SK-N-SH (cell line): ENCODE measurements around the gene KRT84. TPM values are rescaled to one million over a fixed set of nuclear protein-coding genes. Genes with fewer than 3 reads are reported as not detected.

Experiments
- CTCF ChIA-PET: fragments of 300-600, 350-600 bp; formaldehyde crosslinking; extraction: SDS; loops from one replicate; lab custom pipeline; 2021; lab: Yijun Ruan, JAX
- POLR2A ChIA-PET: fragments of 350-600 bp; sonication (Branson Sonifier 250); formaldehyde crosslinking; extraction: SDS; loops from one replicate; lab custom pipeline; 2020; ENCODE audit warnings: antibody characterized with exemption, inconsistent platforms; lab: Yijun Ruan, JAX
- DNase-seq: peaks from one replicate; pipeline ENCODE4 v3.0.0; 2012
- H2AFZ ChIP-seq: fragments of 200-600 bp; sonication (generic); 2 replicates; pipeline ENCODE4 v1.8.1; 2016; ENCODE audit warnings: antibody characterized with exemption, mild to moderate bottlenecking, low read depth
- H3F3A ChIP-seq: fragments of 200-600 bp; sonication (generic); replicated peaks from 2 replicates; pipeline ENCODE3; 2016; ENCODE audit warnings: antibody characterized with exemption, mild to moderate bottlenecking; ENCODE audit not compliant: insufficient read depth
- H3K27ac ChIP-seq, 2 experiments: fragments of 200-500 bp in 1 of 2; fragments of 200-600 bp in 1 of 2; sonication (Bioruptor generic) in 1 of 2; sonication (generic), shearing (Covaris generic) in 1 of 2; 2 replicates each; pipeline versions ENCODE4 v1.5.1 to v1.6.1; 2014 to 2016; ENCODE audit warnings: low read depth in 2 of 2, inconsistent platforms in 1 of 2, low read length in 1 of 2, mild to moderate bottlenecking in 1 of 2, mixed read lengths in 1 of 2
- H3K27me3 ChIP-seq: fragments of 200-600 bp; sonication (generic), shearing (Covaris generic); 2 replicates; pipeline ENCODE4 v1.6.1; 2016; ENCODE audit warnings: mixed run types; ENCODE audit not compliant: insufficient read depth
- H3K36me3 ChIP-seq, 2 experiments: fragments of 200-500 bp in 1 of 2; fragments of 200-600 bp in 1 of 2; sonication (Bioruptor generic) in 1 of 2; sonication (generic) in 1 of 2; replicated peaks in 1 of 2; 2 replicates each; pipeline versions ENCODE3 to v1.5.1; 2014 to 2016; ENCODE audit warnings: low read length in 1 of 2, mild to moderate bottlenecking in 1 of 2; ENCODE audit not compliant: insufficient read depth in 2 of 2, control insufficient read depth in 1 of 2
- H3K4me1 ChIP-seq, 2 experiments: fragments of 200-500 bp in 1 of 2; fragments of 200-600 bp in 1 of 2; sonication (Bioruptor generic) in 1 of 2; sonication (generic), shearing (Covaris generic) in 1 of 2; 2 replicates each; pipeline versions ENCODE4 v1.5.1 to v1.6.1; 2014 to 2016; ENCODE audit warnings: low read depth in 1 of 2, low read length in 1 of 2, mixed run types in 1 of 2; ENCODE audit not compliant: insufficient read depth in 2 of 2, control insufficient read depth in 1 of 2
- H3K4me2 ChIP-seq: fragments of 200-600 bp; sonication (generic), shearing (Covaris generic); 2 replicates; pipeline ENCODE4 v1.6.1; 2017; ENCODE audit warnings: mixed run types
- H3K4me3 ChIP-seq, 2 experiments: fragments of 200-500 bp in 1 of 2; fragments of 200-600 bp in 1 of 2; sonication (Bioruptor generic) in 1 of 2; sonication (generic), shearing (Covaris generic) in 1 of 2; 2 replicates each; pipeline versions ENCODE4 v1.5.1 to v1.8.1; 2014 to 2016; ENCODE audit warnings: low read depth in 2 of 2, inconsistent platforms in 1 of 2, low read length in 1 of 2, mild to moderate bottlenecking in 1 of 2, mixed read lengths in 1 of 2, moderate library complexity in 1 of 2
- H3K79me2 ChIP-seq: fragments of 200-600 bp; sonication (generic); 2 replicates; pipeline ENCODE4 v1.8.1; 2017; ENCODE audit warnings: mild to moderate bottlenecking; ENCODE audit not compliant: insufficient read depth
- H3K9ac ChIP-seq: fragments of 200-600 bp; sonication (generic); 2 replicates; pipeline ENCODE4 v1.6.1; 2017; ENCODE audit warnings: mixed run types
- H3K9me2 ChIP-seq: fragments of 200-600 bp; sonication (generic); 2 replicates; pipeline ENCODE4 v1.6.1; 2017; ENCODE audit warnings: mixed run types
- H3K9me3 ChIP-seq: fragments of 200-600 bp; sonication (generic); 2 replicates; pipeline ENCODE4 v1.6.1; 2017; ENCODE audit warnings: mixed run types, mild to moderate bottlenecking, moderate library complexity
- H4K20me1 ChIP-seq: fragments of 200-600 bp; sonication (generic); 2 replicates; pipeline ENCODE4 v1.6.1; 2017; ENCODE audit warnings: mild to moderate bottlenecking, mixed run types; ENCODE audit not compliant: insufficient read depth
- CTCF ChIP-seq: fragments of 200-600 bp; sonication (generic); IDR thresholded peaks from 2 replicates; pipeline ENCODE4 v1.6.1; 2017; ENCODE audit warnings: antibody characterized with exemption, mild to moderate bottlenecking, moderate library complexity
- EP300 ChIP-seq, 2 experiments: IDR thresholded peaks; 2 replicates each; pipeline versions ENCODE4 v1.4.0 to v1.6.1; 2012; ENCODE audit warnings: borderline replicate concordance in 1 of 2, low read depth in 1 of 2, low read length in 1 of 2
- FOSL2 ChIP-seq: IDR thresholded peaks from 2 replicates; pipeline ENCODE4 v1.4.0; 2012; ENCODE audit warnings: low read depth, mild to moderate bottlenecking, moderate library complexity, borderline replicate concordance
- GABPA ChIP-seq: IDR thresholded peaks from 2 replicates; pipeline ENCODE4 v1.4.0; 2012; ENCODE audit warnings: low read depth, mild to moderate bottlenecking
- JUND ChIP-seq: IDR thresholded peaks from 2 replicates; pipeline ENCODE4 v1.4.0; 2012
- MXI1 ChIP-seq: IDR thresholded peaks from 2 replicates; pipeline ENCODE4 v1.6.1; 2012; ENCODE audit warnings: mild to moderate bottlenecking, low read depth, low read length, improper control_type of control experiment
- RAD21 ChIP-seq: IDR thresholded peaks from 2 replicates; pipeline ENCODE4 v1.6.1; 2012; ENCODE audit warnings: mild to moderate bottlenecking, low read length
- RCOR1 ChIP-seq: fragments of 150-350 bp; IDR thresholded peaks from 2 replicates; pipeline ENCODE4 v1.6.1; 2017; ENCODE audit warnings: antibody characterized with exemption, low read length
- WGBS: methylation state at CpG from one replicate; pipeline ENCODE4 v1.1.6; 2017; ENCODE audit warnings: low lambda C conversion rate; 5-methylcytosine and 5-hydroxymethylcytosine counted together
- polyA plus RNA-seq, 3 experiments: library from polyadenylated mRNA; depleted of rRNA; stranded (reverse); fragments of >200 nt; gene quantifications; 2 replicates each; pipeline ENCODE4 v1.2.3, GENCODE V29; 2012
- TF ChIP-seq, protein P1 (sequence below): IDR thresholded peaks from 2 replicates; pipeline ENCODE4 v1.4.0; 2012; ENCODE audit warnings: low read depth, borderline replicate concordance

KRT84 gene
- polyA plus RNA-seq, 1 of the 3 experiments (the other 2 are of a cell fraction), result not detected

DNA sequence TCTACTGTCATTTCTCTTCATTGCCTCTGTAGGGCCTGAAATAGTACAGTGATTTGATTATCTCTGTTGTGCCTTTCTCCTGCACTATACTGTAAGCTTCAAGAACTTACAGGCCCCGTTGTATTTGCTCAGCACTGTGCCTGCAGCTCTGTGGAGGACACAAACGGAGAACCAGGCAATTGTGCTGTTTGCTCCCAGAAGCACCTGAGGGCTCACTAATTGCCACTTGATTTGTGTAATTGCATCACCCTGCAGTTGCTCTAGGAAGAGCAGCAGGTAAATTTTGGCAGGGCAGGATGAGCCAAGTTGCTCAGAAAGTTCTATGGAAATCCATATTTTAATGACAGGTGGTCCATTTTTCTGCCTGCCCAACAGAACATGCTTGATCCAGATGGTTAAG lies 32.3 kb upstream of the KRT84 start:
- Histone ChIP-seq H4K20me1 (no peaks in the 10 kb centered on the region), H3K9me3 (no peaks in the 10 kb centered on the region), H3K9me2 (no peaks in the 10 kb centered on the region), H3K4me3 (no peak overlapping the region), H3K79me2 (no peaks in the 10 kb centered on the region), H3K36me3 (no peaks in the 10 kb centered on the region), H3F3A (no peaks in the 10 kb centered on the region), H3K9ac (no peak overlapping the region), H3K27me3 (peaks cover 22% of the 10 kb centered on the region; the same call in 1 of the 2 replicates), H3K4me2 (no peak overlapping the region), H3K4me1 (peaks cover 0 to 5% of the 10 kb centered on the region in 2 experiments; a peak in 1 of 4 replicates), H2AFZ (no peak overlapping the region), H3K27ac (no peak overlapping the region)
- TF ChIP-seq MXI1 (no peak), GABPA (no peak)
- CTCF ChIA-PET, result no interaction called here
- POLR2A ChIA-PET, result no interaction called here
- WGBS, result 17% methylated on average over 2 of the region's 2 CpGs
- no peak for DNase-seq

DNA sequence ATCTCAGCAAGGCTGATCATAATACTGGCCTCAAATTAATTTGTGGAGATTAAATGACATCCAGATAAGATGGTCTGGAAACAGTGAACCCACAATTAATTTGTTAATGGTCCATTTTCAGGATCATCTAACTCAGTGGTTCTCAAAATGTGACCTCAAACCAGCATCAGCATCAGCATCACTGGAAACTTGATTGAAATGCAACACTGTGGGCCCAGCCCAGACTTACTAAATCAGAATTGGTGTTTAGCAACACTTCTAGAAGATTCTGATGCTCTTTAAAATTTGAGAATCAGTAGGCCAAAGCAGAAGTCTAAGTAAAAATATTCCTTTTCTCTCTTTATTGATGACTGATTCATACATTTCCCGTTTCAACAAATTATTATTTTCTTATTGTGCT lies 31.3 kb upstream of the KRT84 start:
- peaks cover 0 to 5% of the 10 kb centered on the region in 2 experiments; a peak in 1 of 4 replicates for H3K4me1 ChIP-seq
- H3K9me2 ChIP-seq, result no peaks in the 10 kb centered on the region
- no peak overlapping the region for H2AFZ ChIP-seq
- TF ChIP-seq, protein P1, sequence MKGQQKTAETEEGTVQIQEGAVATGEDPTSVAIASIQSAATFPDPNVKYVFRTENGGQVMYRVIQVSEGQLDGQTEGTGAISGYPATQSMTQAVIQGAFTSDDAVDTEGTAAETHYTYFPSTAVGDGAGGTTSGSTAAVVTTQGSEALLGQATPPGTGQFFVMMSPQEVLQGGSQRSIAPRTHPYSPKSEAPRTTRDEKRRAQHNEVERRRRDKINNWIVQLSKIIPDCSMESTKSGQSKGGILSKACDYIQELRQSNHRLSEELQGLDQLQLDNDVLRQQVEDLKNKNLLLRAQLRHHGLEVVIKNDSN, result no peak
- TF ChIP-seq JUND, result no peak
- no peak for TF ChIP-seq MXI1
- no peak for TF ChIP-seq EP300 (IDR thresholded peaks at IDR 0.05; ENCODE audit: borderline replicate concordance in 1 of 2, low read depth in 1 of 2, low read length in 1 of 2)
- TF ChIP-seq RAD21, result no peak
- no peak for TF ChIP-seq CTCF
- no peak for TF ChIP-seq RCOR1
- no peak for TF ChIP-seq FOSL2
- no peaks in the 10 kb centered on the region for H3K36me3 ChIP-seq
- no peak for DNase-seq
- H4K20me1 ChIP-seq, result no peaks in the 10 kb centered on the region
- 41% methylated on average over 1 of the region's 1 CpG for WGBS
- peaks cover 13% of the 10 kb centered on the region; the same call in 1 of the 2 replicates for H3K27me3 ChIP-seq
- H3K27ac ChIP-seq, result no peak overlapping the region
- H3K4me3 ChIP-seq, result no peak overlapping the region
- no peak overlapping the region for H3K9ac ChIP-seq
- H3K79me2 ChIP-seq, result no peaks in the 10 kb centered on the region
- no peaks in the 10 kb centered on the region for H3F3A ChIP-seq
- no peaks in the 10 kb centered on the region for H3K9me3 ChIP-seq
- CTCF ChIA-PET, result interaction anchor here (1.2 kb wide), 1 partner anchor 10 kb away, joined by 3 read pairs; no protein-coding TSS in a partner anchor
- no peak overlapping the region for H3K4me2 ChIP-seq
- POLR2A ChIA-PET, result no interaction called here
